ENCODE results near the gene TLCD3B.

- no peak for TF ChIP-seq CTCF (IDR thresholded peaks at IDR 0.05)
- peak in 1 of 2 donors; percentile 65 for TF ChIP-seq POLR2A (IDR thresholded peaks at IDR 0.05)
These were observed 34.9 kb downstream of the TLCD3B start, which contains the start of gene INO80E for GRCh38 chr16:29995911-29996765.
